Measurements from ENCODE around the gene TOR4A. TPM values are rescaled to one million over a fixed set of nuclear protein-coding genes. Genes with fewer than 3 reads are reported as not detected.

Gene TOR4A
- total RNA-seq, 1 experiment from 2014 or later = 35.1 TPM

- in situ Hi-C loops (cut with HindIII; ENCODE audit: low pct_unique_long_range_greater_than_20kb, low sequenced_read_pairs) = no loop called here
These were observed 2.4 kb downstream of the TOR4A start for GRCh38 chr9:137279741-137280473.

GRCh38 chr9:137280474-137281344 lies 3.2 kb downstream of the TOR4A start:
- in situ Hi-C loops (cut with HindIII; ENCODE audit: low pct_unique_long_range_greater_than_20kb, low sequenced_read_pairs) = no loop called here
- no peak for DNase-seq (ENCODE audit: low read depth)

More at GRCh38 chr9:137279741-137280473, 2.4 kb downstream of the TOR4A start:
- no peak for DNase-seq (ENCODE audit: low read depth)

DNA sequence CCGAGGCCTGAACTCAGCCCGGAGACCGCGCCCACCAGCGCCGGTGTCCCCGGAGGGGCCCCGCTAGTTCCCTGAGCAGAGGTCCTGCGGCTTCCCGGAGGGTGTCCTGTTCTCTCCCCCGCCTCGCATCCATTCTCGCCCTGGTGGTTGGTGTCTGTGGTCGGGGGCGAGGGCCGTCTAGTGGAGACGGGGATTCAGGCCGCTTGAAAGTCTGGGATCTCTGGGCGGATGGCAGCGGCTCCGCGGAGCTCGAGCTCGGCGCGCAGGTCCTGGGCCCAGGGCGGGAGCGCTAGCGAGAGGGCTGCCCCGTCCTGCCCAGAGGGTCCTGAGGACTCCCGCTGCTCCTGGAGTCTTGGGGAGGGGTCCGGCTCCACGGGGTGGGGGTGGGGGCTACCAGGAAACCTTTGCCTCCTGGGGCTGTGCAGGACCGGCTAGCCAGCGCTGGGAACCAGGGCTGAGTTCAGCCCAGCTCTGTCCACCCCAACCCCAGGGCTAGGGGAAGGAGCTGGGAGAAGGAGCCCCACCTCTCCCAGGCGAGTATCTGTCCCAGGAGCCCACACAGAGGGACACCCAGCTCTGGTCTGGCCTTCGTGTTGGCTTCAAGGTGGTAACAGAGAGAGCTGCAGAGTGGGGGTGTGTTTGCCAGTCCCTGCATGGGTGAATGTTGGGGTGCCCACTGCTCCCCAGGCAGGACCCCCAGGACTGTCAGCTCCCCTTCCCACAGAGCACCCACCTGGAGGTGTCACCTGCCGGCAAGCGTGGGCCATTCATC lies 4.0 kb downstream of the TOR4A start:
- in situ Hi-C loops (cut with HindIII; ENCODE audit: low pct_unique_long_range_greater_than_20kb, low sequenced_read_pairs) = no loop called here
- no peak for DNase-seq (ENCODE audit: low read depth)

DNA sequence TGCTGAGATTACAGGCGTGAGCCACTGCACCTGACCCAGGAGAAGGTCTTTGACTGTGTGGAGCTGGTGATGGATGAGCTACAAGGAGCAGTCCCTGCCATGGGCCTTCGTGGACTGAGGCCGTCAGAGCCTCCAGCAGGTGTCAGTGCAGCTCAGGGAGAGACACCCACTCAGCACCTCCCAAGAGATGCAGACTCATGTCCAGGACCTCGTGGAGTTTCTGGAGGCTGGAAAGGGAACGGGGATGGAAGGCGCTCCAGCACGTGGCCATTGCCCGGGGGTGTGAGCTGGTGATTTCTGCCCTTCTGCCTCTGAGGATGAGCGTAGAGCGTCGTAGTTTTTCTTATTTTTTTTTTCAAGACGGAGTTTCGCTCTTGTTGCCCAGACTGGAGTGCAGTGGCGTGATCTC lies 9.5 kb downstream of the TOR4A start:
- DNase-seq (ENCODE audit: low read depth) = peak; percentile 55
- in situ Hi-C loops (cut with HindIII; ENCODE audit: low pct_unique_long_range_greater_than_20kb, low sequenced_read_pairs) = no loop called here

DNA sequence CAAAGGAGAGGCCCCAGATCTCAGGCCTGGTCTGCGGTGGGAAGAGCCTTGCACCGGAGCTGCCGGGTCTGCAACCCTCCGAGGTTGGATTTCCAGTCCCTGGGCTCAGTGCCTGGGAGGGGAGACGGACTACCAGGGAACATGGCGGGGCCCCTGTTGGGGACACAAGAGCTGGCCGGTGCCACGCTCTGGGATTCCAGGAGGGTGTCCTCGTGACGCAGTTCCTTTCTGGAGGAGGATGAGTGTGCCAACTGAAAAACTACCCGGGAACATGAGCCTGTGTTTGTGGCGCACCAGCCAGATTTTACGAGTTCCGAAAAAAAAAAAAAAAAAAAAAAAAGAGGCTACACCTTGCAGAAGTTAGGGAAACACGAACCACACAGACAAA lies 15.6 kb downstream of the TOR4A start:
- DNase-seq (ENCODE audit: low read depth) = no peak
- in situ Hi-C loops (cut with HindIII; ENCODE audit: low pct_unique_long_range_greater_than_20kb, low sequenced_read_pairs) = no loop called here

DNA sequence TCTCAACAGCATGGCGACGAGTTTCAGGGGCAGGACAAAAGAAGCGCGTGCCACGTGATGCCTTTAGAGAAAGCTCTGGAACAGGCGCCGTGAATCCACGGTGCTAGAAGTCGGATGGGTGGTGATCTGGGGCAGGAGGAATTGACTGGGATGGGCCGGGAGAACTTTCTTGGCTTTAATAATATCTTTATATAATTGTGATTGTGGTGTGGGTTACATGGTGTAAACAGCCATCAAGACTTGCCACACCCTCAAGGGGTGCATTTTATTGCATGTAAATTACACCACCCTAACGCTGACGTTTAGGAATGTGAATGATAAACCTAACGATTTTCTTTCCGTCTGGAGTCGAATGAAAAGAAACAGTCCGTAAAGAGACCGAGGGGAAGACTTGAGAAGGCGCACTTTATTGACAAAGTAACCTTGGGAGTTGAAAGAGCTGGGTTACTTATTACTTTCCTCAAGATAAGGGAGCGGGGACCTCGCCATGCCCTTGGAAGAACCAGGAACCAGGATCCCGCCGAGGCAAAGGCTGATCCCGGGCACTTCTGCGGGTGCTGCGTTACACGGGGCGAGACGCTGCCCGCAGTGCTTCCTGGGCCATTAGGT lies 16.1 kb downstream of the TOR4A start:
- DNase-seq (ENCODE audit: low read depth) = no peak
- in situ Hi-C loops (cut with HindIII; ENCODE audit: low pct_unique_long_range_greater_than_20kb, low sequenced_read_pairs) = no loop called here

- DNase-seq (ENCODE audit: low read depth) = peak; percentile 80
These were observed 16.7 kb downstream of the TOR4A start for GRCh38 chr9:137294091-137294680.

DNA sequence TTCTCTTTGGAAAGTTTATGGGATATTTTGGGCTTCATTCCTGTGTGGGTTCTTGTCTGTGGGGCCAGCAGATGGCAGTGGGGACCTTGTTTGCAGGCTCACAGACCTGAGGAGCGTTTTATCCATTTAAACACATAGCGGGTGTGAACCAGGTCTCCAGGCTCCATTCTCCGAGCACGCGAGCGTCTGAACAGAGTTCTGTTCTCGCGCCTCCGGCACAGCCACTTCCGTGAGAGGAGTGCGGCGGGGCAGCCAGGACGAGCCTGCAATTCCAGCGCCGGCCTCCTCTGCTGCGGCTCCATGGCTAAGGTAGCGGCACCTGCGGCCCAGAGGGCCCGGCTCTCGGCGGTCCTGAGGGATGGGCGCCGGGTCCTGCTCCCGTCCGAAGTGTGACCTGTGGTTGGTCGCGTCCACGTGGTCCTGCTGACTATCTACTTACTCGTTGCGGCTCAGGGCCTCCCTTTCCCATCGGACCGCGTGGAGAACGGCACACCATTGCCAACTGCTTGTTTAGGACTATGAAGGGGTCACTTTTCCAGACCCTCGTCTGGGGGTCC lies 17.2 kb downstream of the TOR4A start:
- no peak for DNase-seq (ENCODE audit: low read depth)
- in situ Hi-C loops (cut with HindIII; ENCODE audit: low pct_unique_long_range_greater_than_20kb, low sequenced_read_pairs) = no loop called here

More at GRCh38 chr9:137294091-137294680, 16.7 kb downstream of the TOR4A start:
- in situ Hi-C loops (cut with HindIII; ENCODE audit: low pct_unique_long_range_greater_than_20kb, low sequenced_read_pairs) = no loop called here

GRCh38 chr9:137295238-137295811 lies 17.8 kb downstream of the TOR4A start:
- in situ Hi-C loops (cut with HindIII; ENCODE audit: low pct_unique_long_range_greater_than_20kb, low sequenced_read_pairs) = no loop called here
- DNase-seq (ENCODE audit: low read depth) = no peak

DNA sequence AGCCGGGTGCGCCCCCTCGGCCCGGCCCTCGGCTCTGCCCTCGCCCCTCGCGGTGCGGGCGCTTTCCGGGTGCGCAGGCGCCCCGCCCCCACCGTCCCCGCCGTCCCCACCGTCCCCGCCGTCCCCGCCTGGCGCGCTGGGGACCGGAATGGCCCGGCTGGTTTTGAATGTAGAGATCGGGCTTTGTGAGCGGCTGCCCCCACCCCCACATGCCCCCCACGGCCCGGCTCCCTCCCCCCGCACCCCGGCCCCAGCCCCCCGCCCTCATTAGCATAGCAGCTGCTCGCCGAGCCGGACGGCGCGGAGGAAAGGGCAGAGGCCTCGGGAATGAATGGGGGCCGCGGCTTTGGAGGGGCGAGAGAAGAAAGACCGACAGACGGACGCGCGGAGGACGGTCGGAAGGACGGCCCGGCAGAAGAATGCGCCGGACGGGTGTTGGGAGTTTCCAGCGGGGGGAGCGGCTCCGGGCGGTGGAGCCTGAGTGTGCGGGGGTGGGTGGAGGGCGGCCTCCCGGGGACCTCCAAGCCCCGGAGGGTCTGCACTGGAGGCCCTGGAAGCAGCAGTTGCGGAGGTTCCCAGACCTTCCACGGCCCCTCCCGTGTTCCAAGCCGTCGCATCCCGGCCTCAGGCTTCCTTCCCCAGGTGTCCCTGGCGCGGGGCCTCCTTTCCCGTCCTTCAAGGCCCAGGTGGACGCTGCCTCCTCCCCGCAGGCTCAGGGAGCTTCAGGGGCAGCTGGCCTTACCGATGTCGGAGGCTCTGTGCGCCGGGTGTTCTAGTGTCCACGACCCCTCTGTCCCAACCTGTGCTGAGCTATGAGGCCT lies 18.5 kb downstream of the TOR4A start:
- in situ Hi-C loops (cut with HindIII; ENCODE audit: low pct_unique_long_range_greater_than_20kb, low sequenced_read_pairs) = no loop called here
- DNase-seq (ENCODE audit: low read depth) = no peak

- in situ Hi-C loops (cut with HindIII; ENCODE audit: low pct_unique_long_range_greater_than_20kb, low sequenced_read_pairs) = no loop called here
- no peak for DNase-seq (ENCODE audit: low read depth)
These were observed 19.4 kb downstream of the TOR4A start for GRCh38 chr9:137296670-137297664.

DNA sequence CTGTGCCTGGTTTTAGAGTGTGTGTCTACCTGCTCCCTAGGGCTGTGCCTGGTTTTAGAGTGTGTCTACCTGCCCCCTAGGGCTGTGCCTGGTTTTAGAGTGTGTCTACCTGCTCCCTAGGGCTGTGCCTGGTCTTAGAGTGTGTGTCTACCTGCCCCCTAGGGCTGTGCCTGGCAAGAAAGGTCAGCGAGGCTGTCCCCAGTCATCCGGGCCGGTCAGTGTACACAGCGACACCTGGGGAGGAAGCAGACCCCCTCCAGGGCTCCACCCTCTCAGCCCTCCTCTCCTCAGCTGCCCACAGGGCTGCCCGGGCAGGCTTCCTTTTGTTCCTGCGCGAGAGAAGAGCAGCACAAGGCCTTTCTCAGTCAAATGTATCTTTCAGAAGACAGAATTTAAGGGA lies 20.4 kb downstream of the TOR4A start:
- in situ Hi-C loops (cut with HindIII; ENCODE audit: low pct_unique_long_range_greater_than_20kb, low sequenced_read_pairs) = no loop called here
- DNase-seq (ENCODE audit: low read depth) = no peak

- DNase-seq (ENCODE audit: low read depth) = no peak
- in situ Hi-C loops (cut with HindIII; ENCODE audit: low pct_unique_long_range_greater_than_20kb, low sequenced_read_pairs) = no loop called here
These were observed 21.1 kb downstream of the TOR4A start for GRCh38 chr9:137298401-137299202.

GRCh38 chr9:137299203-137299565 lies 21.7 kb downstream of the TOR4A start:
- in situ Hi-C loops (cut with HindIII; ENCODE audit: low pct_unique_long_range_greater_than_20kb, low sequenced_read_pairs) = no loop called here
- no peak for DNase-seq (ENCODE audit: low read depth)

DNA sequence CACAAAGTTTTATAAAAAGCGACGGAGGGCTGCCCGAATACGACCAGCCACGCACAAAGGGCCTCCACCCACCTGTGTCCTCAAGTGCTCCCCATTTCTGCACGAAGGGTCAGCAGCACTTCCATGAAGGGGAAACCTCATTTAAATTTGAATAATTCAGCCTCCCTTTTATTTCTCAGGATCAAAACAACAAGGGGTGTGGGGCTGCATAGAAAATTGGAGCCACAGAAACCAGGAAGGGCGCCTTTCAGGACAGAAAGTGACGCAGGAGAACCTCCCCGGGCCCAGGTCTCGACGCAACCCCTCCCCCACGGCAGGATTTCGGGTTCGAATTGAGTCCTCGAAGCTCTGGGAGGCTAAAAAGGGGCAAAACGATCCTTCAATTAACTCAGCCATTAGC lies 22.4 kb downstream of the TOR4A start:
- no peak for DNase-seq (ENCODE audit: low read depth)
- in situ Hi-C loops (cut with HindIII; ENCODE audit: low pct_unique_long_range_greater_than_20kb, low sequenced_read_pairs) = no loop called here
